ENCODE data around the gene ZBP1.

The ZBP1 gene

DNA sequence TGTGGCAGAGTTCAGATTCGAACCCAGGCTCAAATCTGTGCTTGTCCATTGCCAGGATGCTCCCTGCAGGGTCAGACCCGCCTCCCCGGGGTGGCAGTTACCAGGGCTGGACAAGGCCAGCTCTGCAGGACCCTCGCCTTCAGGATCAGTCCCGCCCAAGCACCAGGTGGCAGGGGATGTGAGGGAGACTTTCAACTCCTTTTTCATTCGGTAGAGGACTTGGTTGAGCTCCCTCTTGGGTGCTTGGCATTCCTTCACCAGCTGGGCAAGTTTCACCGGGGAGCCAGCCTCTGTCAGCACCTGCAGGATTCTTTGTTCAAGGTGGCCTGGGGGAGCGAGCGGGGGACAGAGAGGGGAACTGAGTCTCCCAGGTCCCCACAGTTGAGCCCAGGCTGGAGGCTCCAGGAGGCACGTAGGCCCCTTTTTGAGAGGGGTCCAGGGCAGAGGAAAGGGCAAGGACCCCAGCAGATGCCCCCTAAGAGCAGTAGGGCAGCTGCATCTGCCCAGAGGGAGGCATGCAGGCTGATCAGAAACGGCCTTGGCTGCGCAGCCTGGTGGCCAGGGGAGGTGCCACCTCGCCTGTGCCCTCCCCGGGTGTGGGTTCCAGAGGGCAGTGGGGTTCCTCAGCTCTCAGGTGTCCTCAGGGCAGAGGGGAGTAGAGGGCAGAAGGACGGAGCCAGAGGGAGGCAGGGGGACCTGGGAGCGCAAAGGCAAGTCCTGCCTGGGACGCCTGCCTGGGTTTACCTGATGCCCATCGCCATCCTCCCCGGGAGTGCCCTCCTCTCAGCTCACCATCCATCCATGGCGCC, 3.9 kb downstream of the ZBP1 start:
- no peak for DNase-seq

DNA sequence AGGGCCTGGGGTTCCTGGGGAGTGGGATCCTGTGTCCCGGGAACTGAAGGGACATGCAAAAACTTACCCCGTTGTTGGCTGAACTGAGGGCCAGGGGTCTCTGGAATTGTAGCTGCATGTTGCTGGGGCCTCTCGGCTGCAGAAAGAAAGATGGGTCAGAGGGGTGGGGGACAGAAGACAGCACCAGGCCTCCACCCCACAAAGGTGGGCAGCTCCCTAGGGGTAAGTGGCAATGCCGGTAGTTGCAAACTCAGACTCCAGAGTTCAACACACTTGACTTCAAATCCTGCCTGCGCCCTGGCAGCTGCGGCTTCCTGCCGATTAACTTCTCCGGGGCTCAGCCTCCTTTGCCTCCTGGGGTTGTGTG, 4.8 kb downstream of the ZBP1 start:
- no peak for DNase-seq

DNA sequence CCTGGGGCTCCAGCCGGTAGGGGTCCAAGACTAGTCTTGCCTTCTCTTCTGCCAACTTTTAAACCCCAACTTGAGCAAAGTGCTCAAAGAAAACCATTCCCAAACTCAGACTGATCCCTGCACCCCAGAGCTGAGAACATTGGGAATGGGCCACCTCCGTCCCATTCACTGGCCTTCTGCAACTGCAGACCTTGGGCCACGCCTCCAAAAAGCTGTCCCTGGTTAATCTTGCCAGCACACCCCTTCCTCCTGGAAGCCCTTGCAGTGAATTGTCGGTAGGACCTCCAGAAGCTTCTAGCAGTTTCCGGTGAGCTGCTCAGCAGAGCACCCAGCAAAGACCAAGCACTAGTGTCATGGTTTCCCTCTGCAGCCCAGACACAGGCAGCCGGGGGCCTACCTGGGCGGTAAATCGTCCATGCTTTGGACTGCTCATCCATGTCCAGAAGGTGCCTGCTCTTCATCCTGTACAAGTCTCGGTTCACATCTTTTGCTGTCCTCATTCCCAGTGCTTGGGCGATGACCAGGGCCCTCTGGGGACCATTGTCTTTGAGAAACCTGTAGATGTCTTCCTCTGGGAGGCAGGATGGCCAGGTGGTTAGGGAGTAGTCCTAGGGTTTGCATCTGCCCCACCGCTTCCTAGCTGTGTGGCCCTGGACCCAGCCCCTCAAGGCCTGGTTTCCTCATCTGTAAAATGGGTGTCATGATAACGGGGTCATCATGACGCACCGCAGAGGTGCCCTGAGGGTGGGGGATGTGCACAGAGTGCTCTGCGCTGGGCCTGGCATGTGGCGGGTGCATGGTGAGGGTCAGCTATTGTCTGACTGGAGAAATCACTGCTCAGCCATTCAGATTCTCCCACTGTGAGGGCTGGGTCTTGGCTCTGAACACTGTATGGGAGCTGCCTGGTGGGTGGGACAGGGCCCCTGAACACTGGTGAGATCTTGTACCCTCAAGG, 5.5 kb downstream of the ZBP1 start:
- DNase-seq: no peak

GRCh38 chr20:57613481-57613921, 6.7 kb downstream of the ZBP1 start:
- no peak for DNase-seq

DNA sequence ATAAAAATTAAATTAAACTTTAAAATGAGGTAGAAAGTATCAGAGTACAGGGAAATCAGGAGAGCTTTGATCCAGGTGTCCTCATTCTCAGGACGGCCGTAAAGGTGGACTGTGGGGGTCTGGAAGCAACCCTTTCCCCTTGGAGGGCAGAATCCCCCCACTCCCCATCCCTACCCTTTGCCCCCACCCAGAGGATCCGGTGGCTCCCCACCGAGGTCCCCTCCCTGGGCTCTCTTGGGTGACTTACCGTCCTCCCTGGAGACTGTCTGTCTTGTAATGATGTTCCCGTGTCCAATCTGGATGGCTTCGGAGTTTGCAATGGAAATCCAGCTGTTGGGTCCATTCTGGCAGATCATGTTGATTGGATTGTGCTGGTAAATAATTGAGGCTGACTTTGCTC, 7.3 kb downstream of the ZBP1 start:
- no peak for DNase-seq

DNA sequence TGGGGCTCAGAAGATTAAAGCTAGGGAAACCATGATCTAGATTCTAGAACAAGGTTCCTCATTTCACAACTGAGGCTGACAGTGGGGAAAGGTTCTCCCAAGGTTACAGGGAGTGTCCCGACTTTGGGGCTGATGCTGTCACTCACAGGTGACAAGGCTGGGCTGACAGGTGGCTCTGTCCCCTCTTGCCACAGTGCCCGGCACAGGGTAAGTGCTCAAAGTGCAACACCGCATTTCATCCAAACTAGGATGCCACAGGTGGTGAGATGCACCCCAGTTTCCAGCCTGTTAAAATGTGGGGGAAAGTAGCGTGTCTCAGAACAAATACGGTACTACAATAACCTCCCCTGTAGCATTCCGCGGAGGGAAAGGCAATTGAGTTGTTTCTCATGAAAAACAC, 7.8 kb downstream of the ZBP1 start:
- no peak for DNase-seq

DNA sequence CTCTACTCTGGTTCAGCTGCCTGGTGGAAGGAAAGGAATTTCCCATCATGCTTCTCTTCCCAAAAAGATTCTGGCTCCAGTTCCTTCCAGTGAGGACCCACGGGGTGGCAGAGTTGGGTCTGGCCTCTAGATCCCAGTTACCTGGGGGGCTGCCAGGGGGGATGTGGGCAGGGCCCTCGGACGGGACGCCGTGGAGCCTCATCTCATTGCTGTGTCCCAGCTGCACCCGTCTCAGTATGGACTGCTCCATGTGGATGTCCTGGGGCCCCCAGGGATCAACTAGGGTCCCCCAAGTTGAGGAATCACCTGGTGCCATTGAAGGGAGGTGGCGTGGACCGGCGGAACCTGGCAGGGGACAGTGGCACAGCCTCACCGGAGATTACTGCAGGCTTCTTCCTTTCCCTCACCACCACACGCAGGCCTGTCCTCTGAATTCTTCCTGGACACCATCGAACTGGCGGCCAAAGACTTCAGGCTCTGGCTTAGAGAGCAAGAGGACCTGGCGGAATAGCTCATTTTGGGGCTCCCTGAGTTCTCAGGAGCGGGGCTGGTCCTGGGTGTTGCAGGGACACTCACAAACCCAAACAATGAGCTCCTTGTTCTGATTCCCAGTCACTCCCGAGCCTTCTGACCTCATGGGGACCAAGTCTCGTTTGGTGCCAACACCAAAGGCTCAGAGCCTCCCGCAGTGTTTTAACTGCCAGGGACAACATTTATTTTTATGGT, 8.5 kb downstream of the ZBP1 start:
- DNase-seq: no peak

DNA sequence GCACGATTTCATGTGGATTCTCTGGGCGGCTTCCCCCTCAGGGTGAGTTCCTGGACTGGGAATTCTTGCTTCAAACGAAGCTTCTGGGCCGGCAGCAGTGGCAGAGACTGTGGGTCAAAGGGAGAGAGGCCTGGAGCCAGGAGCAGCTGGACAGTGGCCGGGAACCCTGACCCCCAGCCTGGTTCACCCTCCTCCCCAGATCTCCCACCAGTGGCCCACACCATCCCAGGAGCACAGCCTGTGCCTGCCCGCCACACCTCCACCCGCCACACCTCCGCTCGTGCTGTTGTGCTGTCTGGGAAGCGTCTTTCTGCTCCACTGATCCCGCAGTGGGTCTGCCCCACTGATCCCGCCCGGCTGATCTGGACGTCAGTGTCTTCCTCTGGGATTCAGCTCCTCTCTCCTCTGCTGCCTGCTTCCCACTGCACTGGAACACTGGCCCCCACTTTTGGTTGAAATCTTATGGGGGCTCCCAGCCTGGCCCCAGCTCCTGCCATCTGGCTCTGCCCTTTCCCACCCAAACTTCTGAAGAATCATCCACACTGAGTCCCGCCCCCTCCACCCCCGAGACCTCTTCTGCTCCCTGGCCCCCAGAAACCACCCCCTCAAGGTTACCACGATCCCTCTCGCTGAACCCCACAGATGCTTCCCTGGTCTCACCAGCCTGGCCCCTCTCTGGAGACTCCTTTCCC, 9.8 kb downstream of the ZBP1 start:
- no peak for DNase-seq

GRCh38 chr20:57609842-57610167, 10.4 kb downstream of the ZBP1 start:
- no peak for DNase-seq

DNA sequence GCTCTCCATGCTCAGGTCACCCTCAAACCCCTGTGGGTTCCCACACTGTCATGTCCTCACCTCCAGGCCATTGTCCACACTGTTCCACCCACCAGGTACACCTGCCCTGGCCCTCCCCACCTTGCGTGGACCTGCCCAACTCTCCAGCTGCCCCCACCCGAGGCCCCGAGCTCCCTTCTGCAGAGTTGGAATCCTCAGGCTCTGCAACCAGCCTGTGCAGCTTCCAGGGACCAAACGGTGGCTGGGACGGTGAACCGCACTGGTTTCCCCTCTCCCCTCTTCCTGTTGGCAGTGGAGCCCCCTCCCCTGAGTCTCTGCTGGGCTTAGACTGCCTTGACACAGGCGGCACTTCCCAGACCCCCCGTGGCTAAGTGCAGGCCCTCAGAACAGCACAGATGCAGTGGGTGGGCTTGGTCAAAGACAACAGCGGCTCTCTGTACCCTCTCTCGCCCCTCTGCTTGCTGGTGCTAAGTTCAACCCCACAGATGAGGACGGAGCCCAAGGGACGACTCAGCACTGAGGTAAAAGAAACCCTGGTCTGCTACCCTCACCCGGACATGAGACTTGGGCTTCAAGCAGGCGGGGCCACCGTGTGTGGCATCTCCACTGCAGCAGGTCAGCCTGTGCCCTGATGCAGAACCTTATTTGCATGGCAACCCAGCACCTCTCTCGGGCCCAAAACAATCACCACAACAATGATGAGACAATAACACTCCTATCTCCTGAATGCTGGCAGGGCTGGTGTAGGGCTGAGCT, 11.0 kb downstream of the ZBP1 start:
- no peak for DNase-seq

- no peak for DNase-seq
These were observed 11.7 kb downstream of the ZBP1 start for GRCh38 chr20:57608516-57608915.

DNA sequence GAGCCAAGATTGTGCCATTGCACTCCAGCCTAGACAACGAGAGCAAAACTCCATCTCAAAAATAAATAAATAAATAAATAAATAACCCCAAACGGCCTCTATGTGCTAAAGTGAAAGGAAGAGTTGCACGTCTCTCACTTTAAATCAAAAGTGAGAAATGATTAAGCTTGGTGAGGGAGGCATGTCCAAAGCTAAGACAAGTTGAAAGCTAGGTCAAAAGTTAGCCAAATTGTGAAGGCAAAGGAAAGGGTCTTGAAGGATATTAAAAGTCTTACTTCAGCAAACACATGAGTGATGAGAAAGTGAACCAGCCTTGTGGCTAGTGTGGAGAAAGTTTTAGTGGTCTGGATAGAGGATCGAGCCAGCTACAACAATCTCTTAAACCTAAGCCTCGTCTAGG, 14.3 kb downstream of the ZBP1 start:
- DNase-seq: no peak

- DNase-seq: no peak
These were observed 15.2 kb downstream of the ZBP1 start for GRCh38 chr20:57605045-57605444.

DNA sequence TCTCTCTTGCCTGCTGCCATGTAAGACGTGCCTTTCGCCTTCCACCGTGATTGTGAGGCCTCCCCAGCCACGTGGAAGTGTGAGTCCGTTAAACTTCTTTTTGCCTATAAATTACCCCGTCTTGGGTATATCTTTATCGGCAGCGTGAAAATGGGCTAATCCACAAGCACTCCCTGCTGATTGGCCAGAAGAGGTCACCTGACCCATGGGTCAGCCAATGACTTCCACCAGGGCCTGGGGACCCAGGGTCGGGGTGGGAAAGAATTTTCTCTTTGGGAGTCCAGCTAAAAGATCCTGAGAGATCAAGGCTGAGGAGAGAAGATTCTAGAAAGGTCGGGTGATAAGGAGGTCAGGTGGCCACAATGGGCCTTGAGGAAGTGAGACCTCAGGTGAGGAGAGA, 17.1 kb downstream of the ZBP1 start:
- no peak for DNase-seq

DNA sequence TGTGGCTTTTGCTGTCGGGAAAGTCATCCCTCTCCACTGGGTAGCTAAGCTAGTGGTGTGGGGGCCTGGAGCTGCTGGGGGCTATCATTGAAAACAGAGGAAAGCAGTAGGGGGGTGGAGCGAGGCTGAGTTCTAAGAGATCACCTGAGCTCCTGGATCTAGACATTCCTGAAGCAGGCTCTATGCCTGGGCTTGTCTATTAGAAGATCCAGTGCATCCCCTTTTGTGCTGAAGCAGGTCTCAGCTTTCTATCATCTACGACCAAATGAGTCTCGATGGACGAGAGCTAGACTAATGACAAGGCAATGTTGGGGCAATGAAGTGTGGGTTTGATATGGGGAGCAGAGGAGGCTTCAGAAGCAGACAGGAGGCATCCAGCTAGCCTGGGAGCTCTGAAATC, 18.5 kb downstream of the ZBP1 start:
- DNase-seq: no peak

GRCh38 chr20:57601211-57601570, 19.0 kb downstream of the ZBP1 start:
- DNase-seq: no peak

GRCh38 chr20:57600320-57601210, 19.7 kb downstream of the ZBP1 start:
- no peak for DNase-seq

DNA sequence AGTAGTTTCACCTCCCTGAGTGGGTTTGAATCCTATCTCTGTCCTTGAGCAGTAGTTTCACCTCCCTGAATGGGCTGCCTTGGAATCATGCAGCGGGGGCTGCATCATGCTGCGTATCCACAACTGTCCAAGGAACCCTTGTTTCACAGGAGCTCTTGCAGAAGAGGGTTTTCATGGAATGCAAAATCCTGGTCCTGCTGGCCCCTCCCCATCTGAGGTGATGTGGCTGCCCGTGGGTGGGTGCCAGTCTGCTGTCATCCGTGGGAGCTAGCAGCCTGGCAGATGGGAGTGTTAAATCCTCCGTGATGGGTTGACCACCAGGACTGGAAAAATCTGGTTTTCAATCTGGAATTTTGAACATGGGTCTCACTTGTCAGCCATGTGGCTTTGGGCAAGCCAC, 21.7 kb downstream of the ZBP1 start:
- DNase-seq: no peak

DNA sequence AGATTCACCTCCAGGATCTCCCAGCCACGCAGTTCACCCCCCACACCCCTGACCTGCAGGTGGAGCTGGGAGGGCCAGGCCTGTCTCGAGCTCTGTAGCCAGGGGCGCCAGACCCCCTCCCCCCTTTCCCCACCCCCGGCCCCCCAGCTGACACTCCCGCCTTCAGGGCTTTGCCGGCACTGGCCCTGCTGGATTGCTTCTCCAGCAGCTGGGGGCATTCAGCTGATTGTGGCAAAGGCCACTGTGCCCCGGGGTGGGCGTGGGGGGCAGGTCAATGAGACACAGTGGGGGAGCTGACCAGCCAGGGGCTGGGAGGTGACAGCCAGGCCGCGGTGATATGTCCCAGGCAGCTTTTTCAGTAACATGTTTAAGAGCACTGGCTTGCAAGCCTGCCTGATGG, 22.2 kb downstream of the ZBP1 start:
- no peak for DNase-seq

- peak; percentile 31 to 76 (median 67) for DNase-seq
These were observed 23.0 kb downstream of the ZBP1 start for GRCh38 chr20:57596998-57597939.
